Measurements from ENCODE around the gene TBC1D14. TPM values are rescaled to one million over a fixed set of nuclear protein-coding genes. Genes with fewer than 3 reads are reported as not detected.

The TBC1D14 gene
- polyA plus RNA-seq, 1 of the 3 experiments (the other 2 are of a cell fraction): 39.5 TPM

GRCh38 chr4:7020856-7021255 lies 111.2 kb downstream of the TBC1D14 start:
- Histone ChIP-seq H3F3A (replicated peaks; ENCODE audit: insufficient read depth) (no peaks in the 10 kb centered on the region), H3K9me3 (no peaks in the 10 kb centered on the region), H3K4me1 (ENCODE audit: control insufficient read depth in 1 of 2, insufficient read depth in 2 of 2, low read depth in 1 of 2, low read length in 1 of 2) (peaks cover 0 to 6% of the 10 kb centered on the region in 2 experiments; a peak in 1 of 4 replicates), H2AFZ (ENCODE audit: low read depth) (no peak overlapping the region), H3K9ac (no peak overlapping the region), H3K27me3 (ENCODE audit: insufficient read depth) (no peaks in the 10 kb centered on the region), H3K4me2 (no peak overlapping the region), H3K9me2 (no peaks in the 10 kb centered on the region), H3K27ac (ENCODE audit: low read depth in 2 of 2, low read length in 1 of 2) (no peak overlapping the region), H3K79me2 (ENCODE audit: insufficient read depth) (no peaks in the 10 kb centered on the region; the same call in 1 of the 2 replicates), H3K36me3 (replicated peaks in 1 of 2; ENCODE audit: control insufficient read depth in 1 of 2, insufficient read depth in 2 of 2, low read length in 1 of 2) (peaks cover 5 to 21% of the 10 kb centered on the region in 2 experiments), H3K4me3 (ENCODE audit: low read depth in 2 of 2, low read length in 1 of 2) (no peak overlapping the region), H4K20me1 (ENCODE audit: insufficient read depth) (no peaks in the 10 kb centered on the region)
- CTCF ChIA-PET: interaction anchor here (1.3 to 1.7 kb wide), 2 partner anchors 14 to 50 kb away, joined by 3 to 5 read pairs; no protein-coding TSS in a partner anchor
- POLR2A ChIA-PET: no interaction called here
- DNase-seq: no peak
- TF ChIP-seq, protein P1, sequence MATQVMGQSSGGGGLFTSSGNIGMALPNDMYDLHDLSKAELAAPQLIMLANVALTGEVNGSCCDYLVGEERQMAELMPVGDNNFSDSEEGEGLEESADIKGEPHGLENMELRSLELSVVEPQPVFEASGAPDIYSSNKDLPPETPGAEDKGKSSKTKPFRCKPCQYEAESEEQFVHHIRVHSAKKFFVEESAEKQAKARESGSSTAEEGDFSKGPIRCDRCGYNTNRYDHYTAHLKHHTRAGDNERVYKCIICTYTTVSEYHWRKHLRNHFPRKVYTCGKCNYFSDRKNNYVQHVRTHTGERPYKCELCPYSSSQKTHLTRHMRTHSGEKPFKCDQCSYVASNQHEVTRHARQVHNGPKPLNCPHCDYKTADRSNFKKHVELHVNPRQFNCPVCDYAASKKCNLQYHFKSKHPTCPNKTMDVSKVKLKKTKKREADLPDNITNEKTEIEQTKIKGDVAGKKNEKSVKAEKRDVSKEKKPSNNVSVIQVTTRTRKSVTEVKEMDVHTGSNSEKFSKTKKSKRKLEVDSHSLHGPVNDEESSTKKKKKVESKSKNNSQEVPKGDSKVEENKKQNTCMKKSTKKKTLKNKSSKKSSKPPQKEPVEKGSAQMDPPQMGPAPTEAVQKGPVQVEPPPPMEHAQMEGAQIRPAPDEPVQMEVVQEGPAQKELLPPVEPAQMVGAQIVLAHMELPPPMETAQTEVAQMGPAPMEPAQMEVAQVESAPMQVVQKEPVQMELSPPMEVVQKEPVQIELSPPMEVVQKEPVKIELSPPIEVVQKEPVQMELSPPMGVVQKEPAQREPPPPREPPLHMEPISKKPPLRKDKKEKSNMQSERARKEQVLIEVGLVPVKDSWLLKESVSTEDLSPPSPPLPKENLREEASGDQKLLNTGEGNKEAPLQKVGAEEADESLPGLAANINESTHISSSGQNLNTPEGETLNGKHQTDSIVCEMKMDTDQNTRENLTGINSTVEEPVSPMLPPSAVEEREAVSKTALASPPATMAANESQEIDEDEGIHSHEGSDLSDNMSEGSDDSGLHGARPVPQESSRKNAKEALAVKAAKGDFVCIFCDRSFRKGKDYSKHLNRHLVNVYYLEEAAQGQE (IDR thresholded peaks at IDR 0.05; ENCODE audit: low read depth, low read length): no peak
- no peak for TF ChIP-seq USF1 (IDR thresholded peaks at IDR 0.05; ENCODE audit: borderline replicate concordance, low read depth)
- no peak for TF ChIP-seq NFIC (IDR thresholded peaks at IDR 0.05; ENCODE audit: borderline replicate concordance)
- TF ChIP-seq NRF1 (IDR thresholded peaks at IDR 0.05; ENCODE audit: low read depth, low read length): no peak
- no peak for TF ChIP-seq TEAD4 (IDR thresholded peaks at IDR 0.05; ENCODE audit: borderline replicate concordance, insufficient read depth)
- WGBS (ENCODE audit: low lambda C conversion rate): 93% methylated on average over 11 of the region's 11 CpGs

DNA sequence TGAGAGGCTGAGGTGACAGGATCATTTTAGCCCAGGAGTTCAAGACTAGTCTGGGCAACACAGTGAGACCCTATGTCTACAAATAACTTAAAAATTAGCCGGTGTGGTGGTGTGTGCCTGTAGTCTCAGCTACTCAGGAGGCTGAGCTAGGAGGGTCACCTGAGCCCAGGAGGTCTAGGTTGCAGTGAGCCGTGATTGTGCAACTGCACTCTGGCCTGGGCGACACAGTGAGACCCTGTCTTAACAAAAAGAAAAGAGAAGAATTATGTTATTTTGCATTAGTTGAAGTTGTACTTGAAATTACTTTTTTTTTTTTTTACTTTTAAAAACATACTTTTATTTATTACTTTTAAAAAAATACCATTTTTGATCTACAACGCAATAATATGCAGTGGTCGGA lies 111.7 kb downstream of the TBC1D14 start:
- Histone ChIP-seq H3K36me3 (replicated peaks in 1 of 2; ENCODE audit: control insufficient read depth in 1 of 2, insufficient read depth in 2 of 2, low read length in 1 of 2) (peaks cover 5 to 16% of the 10 kb centered on the region in 2 experiments), H3K4me1 (ENCODE audit: control insufficient read depth in 1 of 2, insufficient read depth in 2 of 2, low read depth in 1 of 2, low read length in 1 of 2) (peaks cover 0 to 6% of the 10 kb centered on the region in 2 experiments; a peak in 1 of 4 replicates), H3K9ac (no peak overlapping the region), H3K9me3 (no peaks in the 10 kb centered on the region), H3K79me2 (ENCODE audit: insufficient read depth) (no peaks in the 10 kb centered on the region; the same call in 1 of the 2 replicates), H3K4me3 (ENCODE audit: low read depth in 2 of 2, low read length in 1 of 2) (no peak overlapping the region), H3F3A (replicated peaks; ENCODE audit: insufficient read depth) (no peaks in the 10 kb centered on the region), H4K20me1 (ENCODE audit: insufficient read depth) (no peaks in the 10 kb centered on the region), H3K9me2 (no peaks in the 10 kb centered on the region), H3K27me3 (ENCODE audit: insufficient read depth) (no peaks in the 10 kb centered on the region), H3K27ac (ENCODE audit: low read depth in 2 of 2, low read length in 1 of 2) (peak overlapping the region in 1 of 2 experiments; percentile 57; a peak in 2 of 4 replicates), H2AFZ (ENCODE audit: low read depth) (no peak overlapping the region), H3K4me2 (no peak overlapping the region)
- ChIA-PET CTCF (interaction anchor here (1.3 to 1.7 kb wide), 2 partner anchors 15 to 49 kb away, joined by 3 to 5 read pairs; no protein-coding TSS in a partner anchor), POLR2A (no interaction called here)
- WGBS (ENCODE audit: low lambda C conversion rate): 79% methylated on average over 5 of the region's 5 CpGs
- TF ChIP-seq FOXJ3 (CRISPR knock-in tag; IDR thresholded peaks at IDR 0.05) (no peak), TEAD4 (IDR thresholded peaks at IDR 0.05; ENCODE audit: borderline replicate concordance, insufficient read depth) (no peak), USF2 (IDR thresholded peaks at IDR 0.05; ENCODE audit: borderline replicate concordance, low read depth, low read length) (no peak), ELF1 (IDR thresholded peaks at IDR 0.05) (no peak), FOXM1 (IDR thresholded peaks at IDR 0.05; ENCODE audit: low read depth) (no peak), NFIC (IDR thresholded peaks at IDR 0.05; ENCODE audit: borderline replicate concordance) (no peak)
- TF ChIP-seq, protein P2, sequence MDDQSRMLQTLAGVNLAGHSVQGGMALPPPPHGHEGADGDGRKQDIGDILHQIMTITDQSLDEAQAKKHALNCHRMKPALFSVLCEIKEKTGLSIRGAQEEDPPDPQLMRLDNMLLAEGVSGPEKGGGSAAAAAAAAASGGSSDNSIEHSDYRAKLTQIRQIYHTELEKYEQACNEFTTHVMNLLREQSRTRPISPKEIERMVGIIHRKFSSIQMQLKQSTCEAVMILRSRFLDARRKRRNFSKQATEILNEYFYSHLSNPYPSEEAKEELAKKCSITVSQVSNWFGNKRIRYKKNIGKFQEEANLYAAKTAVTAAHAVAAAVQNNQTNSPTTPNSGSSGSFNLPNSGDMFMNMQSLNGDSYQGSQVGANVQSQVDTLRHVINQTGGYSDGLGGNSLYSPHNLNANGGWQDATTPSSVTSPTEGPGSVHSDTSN (IDR thresholded peaks at IDR 0.05): no peak
- DNase-seq: no peak
